Measurements from ENCODE around the gene SCN2A.

SCN2A gene

DNA sequence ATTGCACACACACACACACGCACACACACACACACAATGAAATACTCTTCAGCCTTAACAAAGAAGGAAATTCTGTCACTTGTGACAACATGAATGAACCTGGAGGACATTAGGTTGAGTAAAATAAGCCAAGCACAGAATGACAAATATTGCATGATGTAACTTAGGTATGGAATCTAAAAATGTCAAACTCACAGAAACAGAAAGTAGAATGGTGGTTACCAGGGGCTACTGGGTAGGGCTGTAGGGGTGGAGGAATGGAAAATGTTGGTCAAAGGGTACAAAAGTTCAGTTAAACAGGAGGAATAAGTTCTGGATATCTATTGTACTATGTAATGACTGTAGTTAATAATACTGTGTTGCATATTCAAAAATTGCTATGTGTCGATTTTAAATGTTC is 29.5 kb downstream of the SCN2A start:
- DNase-seq (ENCODE audit: low spot score) = no peak
- TF ChIP-seq, protein P1, sequence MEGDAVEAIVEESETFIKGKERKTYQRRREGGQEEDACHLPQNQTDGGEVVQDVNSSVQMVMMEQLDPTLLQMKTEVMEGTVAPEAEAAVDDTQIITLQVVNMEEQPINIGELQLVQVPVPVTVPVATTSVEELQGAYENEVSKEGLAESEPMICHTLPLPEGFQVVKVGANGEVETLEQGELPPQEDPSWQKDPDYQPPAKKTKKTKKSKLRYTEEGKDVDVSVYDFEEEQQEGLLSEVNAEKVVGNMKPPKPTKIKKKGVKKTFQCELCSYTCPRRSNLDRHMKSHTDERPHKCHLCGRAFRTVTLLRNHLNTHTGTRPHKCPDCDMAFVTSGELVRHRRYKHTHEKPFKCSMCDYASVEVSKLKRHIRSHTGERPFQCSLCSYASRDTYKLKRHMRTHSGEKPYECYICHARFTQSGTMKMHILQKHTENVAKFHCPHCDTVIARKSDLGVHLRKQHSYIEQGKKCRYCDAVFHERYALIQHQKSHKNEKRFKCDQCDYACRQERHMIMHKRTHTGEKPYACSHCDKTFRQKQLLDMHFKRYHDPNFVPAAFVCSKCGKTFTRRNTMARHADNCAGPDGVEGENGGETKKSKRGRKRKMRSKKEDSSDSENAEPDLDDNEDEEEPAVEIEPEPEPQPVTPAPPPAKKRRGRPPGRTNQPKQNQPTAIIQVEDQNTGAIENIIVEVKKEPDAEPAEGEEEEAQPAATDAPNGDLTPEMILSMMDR (IDR thresholded peaks at IDR 0.05; ENCODE audit: borderline replicate concordance, control extremely low read depth, extremely low read depth, insufficient read depth, missing control alignments) = no peak
- in situ Hi-C loops (cut with MboI; ENCODE audit: low sequenced_read_pairs, unreplicated experiment) = no loop called here

DNA sequence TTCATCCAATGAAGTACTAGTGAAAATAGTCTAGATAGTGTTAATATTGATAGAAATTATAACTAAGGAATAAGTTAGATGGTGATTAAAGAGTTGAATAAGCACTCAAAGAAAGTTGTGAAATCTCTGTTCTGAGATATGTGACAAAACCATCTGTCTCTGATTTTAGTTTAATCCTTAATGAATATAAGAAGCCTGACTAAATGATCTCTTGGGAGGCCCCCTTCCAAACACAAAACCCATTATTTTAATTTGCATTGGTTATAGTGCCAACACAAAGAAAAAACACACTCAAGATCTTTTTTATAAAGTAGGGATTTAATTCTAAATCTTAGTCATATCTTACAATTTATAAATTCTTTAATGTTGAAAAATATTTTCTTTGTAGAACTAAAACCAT is 34.0 kb downstream of the SCN2A start:
- TF ChIP-seq, protein P1 (IDR thresholded peaks at IDR 0.05; ENCODE audit: borderline replicate concordance, control extremely low read depth, extremely low read depth, insufficient read depth, missing control alignments) = no peak
- DNase-seq (ENCODE audit: low spot score) = no peak
- in situ Hi-C loops (cut with MboI; ENCODE audit: low sequenced_read_pairs, unreplicated experiment) = no loop called here

DNA sequence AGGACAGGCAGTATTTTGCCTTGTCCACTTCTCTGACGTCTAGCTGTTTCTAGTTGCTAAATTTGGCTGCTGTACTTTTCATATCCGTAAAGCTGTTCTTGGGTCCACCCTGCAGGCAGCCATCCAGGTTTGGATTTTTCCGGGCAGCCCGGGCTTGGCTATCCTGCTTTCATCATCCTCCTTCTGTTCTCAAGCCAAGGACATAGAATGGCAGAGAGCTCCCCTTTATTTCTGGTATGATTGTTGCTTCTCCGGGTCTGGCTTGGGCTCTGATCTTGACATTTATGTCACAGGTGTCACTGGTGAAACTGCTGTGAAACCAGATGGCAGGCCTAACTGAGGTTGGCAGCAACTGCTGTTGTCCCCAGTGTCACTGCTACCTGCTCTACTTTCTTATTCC is 35.5 kb downstream of the SCN2A start:
- TF ChIP-seq, protein P1 (IDR thresholded peaks at IDR 0.05; ENCODE audit: borderline replicate concordance, control extremely low read depth, extremely low read depth, insufficient read depth, missing control alignments) = no peak
- DNase-seq (ENCODE audit: low spot score) = no peak
- in situ Hi-C loops (cut with MboI; ENCODE audit: low sequenced_read_pairs, unreplicated experiment) = no loop called here

DNA sequence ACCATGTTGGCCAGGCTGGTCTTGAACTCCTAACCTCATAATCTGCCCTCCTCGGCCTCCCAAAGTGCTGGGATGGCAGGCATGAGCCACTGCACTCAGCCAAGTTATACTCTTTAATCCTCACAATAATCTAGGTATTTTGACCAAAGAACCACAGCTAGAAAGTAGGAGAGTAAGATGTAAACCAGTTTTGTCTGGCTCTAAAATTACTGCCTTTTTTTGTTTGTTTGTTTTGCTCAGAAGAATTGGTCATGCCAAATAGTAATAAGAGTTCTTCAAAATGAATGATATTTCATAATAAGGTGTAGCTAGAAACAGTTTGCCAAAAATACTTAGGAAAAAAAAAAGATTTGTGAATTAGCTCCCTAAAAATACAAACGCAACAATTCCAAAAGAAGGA is 36.7 kb downstream of the SCN2A start:
- in situ Hi-C loops (cut with MboI; ENCODE audit: low sequenced_read_pairs, unreplicated experiment) = no loop called here
- TF ChIP-seq, protein P1 (IDR thresholded peaks at IDR 0.05; ENCODE audit: borderline replicate concordance, control extremely low read depth, extremely low read depth, insufficient read depth, missing control alignments) = no peak
- no peak for DNase-seq (ENCODE audit: low spot score)

DNA sequence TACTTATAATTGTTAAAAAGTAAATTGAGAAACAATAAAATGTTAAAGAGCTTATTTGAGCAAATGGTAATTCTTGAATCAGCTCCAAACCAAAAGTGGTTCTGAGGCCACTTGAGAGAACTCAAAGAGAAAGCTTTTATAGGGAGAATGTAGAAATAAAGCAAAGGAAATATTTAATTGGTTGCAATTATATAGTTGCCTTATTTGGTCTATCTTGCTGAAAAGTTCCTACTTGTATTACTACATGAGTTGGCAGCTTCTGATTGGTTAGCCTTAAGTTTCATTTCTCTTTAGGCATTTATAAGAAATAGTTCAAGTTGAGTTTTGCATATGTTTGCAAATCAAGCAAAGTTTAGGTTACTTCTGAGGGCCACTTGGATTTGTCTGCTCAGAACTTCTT is 38.1 kb downstream of the SCN2A start:
- TF ChIP-seq, protein P1 (IDR thresholded peaks at IDR 0.05; ENCODE audit: borderline replicate concordance, control extremely low read depth, extremely low read depth, insufficient read depth, missing control alignments) = no peak
- DNase-seq (ENCODE audit: low spot score) = no peak
- in situ Hi-C loops (cut with MboI; ENCODE audit: low sequenced_read_pairs, unreplicated experiment) = no loop called here

DNA sequence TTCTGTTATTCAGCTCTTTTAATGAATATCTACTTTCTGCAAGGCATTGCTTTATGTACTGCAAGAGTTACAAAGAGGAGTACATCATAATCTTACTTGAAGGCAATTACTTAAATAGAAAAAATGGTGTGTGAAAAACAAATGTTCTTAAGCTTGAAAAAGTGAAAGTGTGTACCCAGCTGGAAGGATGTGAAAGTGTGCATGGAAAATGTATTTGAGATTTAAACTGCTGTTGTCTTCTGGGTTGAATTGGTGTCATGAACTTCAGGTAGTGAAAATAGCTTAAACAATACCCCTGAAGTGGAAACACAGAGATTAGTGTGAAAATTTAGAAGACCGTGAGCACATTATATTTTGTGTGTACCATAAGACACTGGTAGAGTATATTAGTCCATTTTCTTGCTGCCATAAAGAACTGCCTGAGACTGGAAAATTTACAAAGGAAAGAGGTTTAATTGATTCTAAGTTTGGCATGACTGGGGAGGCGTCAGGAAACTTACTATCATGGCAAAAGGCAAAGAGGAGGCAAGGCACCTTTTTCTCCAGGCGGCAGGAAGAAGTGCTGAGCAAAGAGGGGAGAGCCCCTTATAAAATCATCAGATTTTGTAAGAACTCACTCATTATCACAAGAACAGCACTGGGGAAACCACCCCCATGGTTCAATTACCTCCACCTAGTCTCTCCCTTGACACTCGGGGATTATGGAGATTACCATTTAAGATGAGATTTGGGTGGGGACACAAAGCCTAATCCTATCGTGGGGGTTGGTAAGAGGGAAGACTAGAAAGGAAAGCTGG is 38.8 kb downstream of the SCN2A start:
- in situ Hi-C loops (cut with MboI; ENCODE audit: low sequenced_read_pairs, unreplicated experiment) = no loop called here
- no peak for DNase-seq (ENCODE audit: low spot score)
- TF ChIP-seq, protein P1 (IDR thresholded peaks at IDR 0.05; ENCODE audit: borderline replicate concordance, control extremely low read depth, extremely low read depth, insufficient read depth, missing control alignments) = no peak
